Epithelial cell of proximal tubule (primary cell): ENCODE data around the gene TRAF5. TPM values are rescaled to one million over a fixed set of nuclear protein-coding genes. Genes with fewer than 3 reads are reported as not detected.
A peak's percentile ranks its signal among the peaks of the same experiment; 100 is the strongest.
"Not testable (repeated sequence)": the region's sequence is repeated elsewhere in the genome, so short reads cannot be mapped to it uniquely, and the experiment has no call there.

Experiments
- DNase-seq: peaks from one replicate; pipeline ENCODE4 v3.0.0-alpha.2; 2011; ENCODE audit warnings: low read depth
- H3K4me3 ChIP-seq: 2 replicates; pipeline ENCODE4 v1.5.1; 2011; ENCODE audit warnings: low read depth, mild to moderate bottlenecking, low read length
- total RNA-seq: library from RNA; depleted of rRNA; stranded (reverse); fragments of >200 nt; gene quantifications from 2 replicates; pipeline ENCODE4 v1.2.3, GENCODE V29; 2015
- TF ChIP-seq, protein P1 (sequence below): conservative IDR thresholded peaks from 2 replicates; pipeline ENCODE4 v1.5.1; 2012; ENCODE audit warnings: low read depth, mild to moderate bottlenecking, low read length

Gene TRAF5
- total RNA-seq, 1 donor from 2014 or later, result 6.4 TPM

DNA sequence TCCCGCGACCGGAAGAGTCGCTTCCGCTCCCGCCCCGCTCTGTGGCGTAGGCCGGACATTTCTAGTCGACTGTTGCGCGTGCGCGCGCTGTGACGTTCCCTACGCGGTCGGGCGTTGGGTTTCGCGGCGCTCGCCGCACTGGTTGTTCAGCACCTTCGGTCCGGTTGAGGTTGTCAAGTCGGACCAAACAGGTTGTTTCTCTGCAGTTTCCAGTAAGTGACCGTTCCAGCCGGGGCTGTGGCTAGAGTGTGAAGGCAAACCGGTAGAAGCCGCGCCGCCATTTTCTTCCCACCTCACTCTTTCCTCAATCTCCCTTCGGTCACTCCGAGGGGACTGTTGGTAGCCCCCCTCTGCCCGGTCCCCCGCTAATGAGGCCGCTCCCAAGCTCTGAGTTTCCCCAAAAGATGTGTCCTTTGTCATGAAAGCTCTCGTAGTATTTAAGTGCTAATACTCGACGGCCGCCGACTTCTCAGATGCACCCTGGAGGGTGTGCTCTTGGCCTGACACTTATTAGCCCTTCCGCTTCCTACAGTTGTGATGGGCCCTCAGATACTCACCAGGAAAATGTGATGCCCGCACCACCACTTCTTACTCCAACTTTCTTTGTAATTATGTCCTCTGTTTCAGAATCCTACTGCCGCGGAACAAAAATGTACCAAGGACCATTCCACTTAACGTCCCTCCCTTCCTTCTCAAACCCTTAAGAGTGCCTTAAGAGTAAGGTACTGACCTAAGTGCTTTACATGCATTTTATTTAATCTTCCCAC, 56.3 kb downstream of the TRAF5 start:
- TF ChIP-seq, protein P1, sequence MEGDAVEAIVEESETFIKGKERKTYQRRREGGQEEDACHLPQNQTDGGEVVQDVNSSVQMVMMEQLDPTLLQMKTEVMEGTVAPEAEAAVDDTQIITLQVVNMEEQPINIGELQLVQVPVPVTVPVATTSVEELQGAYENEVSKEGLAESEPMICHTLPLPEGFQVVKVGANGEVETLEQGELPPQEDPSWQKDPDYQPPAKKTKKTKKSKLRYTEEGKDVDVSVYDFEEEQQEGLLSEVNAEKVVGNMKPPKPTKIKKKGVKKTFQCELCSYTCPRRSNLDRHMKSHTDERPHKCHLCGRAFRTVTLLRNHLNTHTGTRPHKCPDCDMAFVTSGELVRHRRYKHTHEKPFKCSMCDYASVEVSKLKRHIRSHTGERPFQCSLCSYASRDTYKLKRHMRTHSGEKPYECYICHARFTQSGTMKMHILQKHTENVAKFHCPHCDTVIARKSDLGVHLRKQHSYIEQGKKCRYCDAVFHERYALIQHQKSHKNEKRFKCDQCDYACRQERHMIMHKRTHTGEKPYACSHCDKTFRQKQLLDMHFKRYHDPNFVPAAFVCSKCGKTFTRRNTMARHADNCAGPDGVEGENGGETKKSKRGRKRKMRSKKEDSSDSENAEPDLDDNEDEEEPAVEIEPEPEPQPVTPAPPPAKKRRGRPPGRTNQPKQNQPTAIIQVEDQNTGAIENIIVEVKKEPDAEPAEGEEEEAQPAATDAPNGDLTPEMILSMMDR, result no peak
- H3K4me3 ChIP-seq, result peak overlapping the region; percentile 65
- peak; percentile 62 for DNase-seq

DNA sequence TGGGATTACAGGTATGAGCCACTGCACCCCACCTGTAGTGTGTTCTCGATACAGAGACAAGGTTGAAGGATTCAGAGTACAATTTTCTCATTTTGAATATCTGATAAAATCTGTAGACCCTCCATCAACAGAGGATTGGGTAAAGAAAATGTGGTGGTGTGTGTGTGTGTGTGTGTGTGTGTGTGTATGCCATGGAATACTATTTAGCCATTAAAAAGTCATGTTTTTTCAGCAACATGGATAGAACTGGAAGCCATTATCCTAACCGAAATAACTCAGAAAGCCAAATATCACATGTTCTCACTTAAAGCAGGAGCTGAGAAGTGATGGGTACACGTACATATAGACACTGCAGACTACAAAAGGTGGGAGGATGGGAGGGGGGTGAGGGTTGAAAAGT, 57.9 kb downstream of the TRAF5 start:
- no peak overlapping the region for H3K4me3 ChIP-seq
- TF ChIP-seq, protein P1, result no peak
- DNase-seq, result no peak

DNA sequence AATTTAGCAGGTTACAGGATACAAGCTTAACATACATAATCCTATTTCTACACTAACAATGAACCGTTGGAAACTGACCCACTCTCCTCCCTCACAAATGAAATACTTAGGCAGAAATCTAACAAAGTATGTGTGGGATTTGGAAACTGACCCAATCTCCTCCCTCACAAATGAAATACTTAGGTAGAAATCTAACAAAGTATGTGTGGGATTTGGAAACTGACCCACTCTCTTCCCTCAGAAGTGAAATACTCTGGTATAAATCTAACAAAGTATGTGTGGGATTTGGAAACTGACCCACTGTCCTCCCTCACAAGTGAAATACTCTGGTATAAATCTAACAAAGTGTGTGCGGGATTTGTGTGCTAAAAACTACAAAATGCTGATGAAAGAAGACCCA, 60.3 kb downstream of the TRAF5 start:
- TF ChIP-seq, protein P1, result no peak
- no peak for DNase-seq
- H3K4me3 ChIP-seq, result no peak overlapping the region

DNA sequence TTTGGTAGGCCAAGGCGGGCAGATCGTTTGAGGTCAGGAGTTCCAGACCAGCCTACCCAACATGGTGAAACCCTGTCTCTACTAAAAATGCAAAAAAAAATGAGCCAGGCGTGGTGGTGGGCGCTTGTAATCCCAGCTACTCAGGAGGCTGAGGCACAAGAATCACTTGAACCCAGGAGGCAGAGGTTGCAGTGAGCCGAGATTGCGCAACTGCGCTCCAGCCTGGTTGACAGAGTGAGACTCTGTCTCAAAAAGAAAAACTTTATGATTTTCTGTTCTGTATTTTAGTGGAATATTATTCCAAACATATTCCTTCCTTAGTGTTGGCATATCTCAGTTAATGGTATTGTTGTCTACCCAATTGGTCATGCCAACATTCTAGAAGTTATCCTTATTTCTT, 64.2 kb downstream of the TRAF5 start:
- DNase-seq, H3K4me3 ChIP-seq: not testable (repeated sequence)

DNA sequence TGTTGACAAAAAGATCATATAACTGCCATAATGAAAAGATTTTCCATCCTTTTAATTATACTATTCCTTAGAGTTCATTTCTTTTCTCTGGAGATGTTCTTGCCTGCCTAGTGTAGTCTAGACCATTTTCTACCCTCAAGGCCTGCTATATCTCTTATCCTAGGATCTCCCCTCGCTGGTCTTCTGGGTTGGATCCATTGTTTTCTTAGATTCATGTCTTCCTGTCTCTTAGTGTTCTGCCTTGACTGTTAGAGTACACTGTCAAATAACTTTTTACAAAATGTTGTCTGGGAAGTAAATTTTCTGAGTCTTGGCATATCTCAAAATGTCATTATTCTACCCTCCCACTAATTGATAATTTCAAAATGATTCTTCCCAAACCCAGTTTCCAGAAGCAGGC, 66.6 kb downstream of the TRAF5 start:
- no peak overlapping the region for H3K4me3 ChIP-seq
- TF ChIP-seq, protein P1, result no peak
- no peak for DNase-seq

DNA sequence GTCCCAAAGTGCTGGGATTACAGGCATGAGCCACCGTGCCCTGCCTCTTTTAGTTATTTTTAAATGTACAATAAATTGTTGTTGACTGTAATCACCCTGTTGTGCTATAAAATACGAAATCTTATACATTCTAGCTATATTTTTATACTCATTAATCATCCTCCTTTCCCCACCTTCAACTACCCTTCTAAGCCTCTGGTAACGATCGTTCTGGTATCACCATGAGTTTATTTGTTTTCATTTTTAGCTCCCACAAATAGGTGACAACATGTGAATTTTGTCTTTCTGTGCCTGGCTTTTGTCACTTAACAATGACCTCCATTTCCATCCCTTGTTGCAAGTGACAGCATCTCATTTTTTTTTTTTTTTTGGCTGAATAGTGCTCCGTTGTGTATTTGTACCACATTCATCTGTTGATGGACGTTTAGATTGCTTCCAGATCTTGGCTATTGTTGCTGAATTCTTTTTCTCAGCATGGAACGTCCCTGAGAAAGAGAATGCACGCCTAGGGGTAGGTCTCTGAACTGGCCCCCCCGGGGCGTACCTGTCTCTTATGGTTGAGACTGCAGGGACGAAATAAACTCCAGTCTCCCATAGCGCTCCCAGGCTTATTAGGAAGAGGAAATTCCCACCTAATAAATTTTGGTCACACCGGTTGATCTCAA, 71.8 kb downstream of the TRAF5 start:
- not testable (repeated sequence) for H3K4me3 ChIP-seq, DNase-seq

DNA sequence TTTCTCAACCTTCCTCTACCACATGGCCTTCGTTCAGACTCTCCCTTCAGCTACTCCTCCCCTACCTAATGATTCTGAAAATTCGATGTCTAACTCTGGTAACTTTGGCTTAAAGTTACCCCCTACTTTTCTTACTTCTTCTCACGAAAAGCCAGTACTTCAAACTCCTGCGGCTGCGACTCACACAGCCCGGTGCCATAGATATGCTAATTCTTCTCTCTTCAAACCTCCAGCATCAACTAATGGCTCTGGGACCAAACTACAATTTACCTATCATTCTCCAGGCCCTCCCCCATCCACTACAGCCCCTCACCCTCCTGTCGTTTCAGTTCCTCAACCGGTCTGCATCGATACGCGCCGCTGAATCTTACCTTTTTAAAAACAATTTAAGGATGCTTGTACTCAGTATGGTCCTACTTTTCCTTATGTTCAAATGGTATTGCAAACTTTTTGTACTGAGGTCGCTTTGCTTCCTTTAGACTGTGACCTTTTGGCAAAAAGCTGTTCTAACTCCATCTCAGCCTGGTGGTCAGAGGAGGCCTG, 73.3 kb downstream of the TRAF5 start:
- H3K4me3 ChIP-seq, DNase-seq: not testable (repeated sequence)

DNA sequence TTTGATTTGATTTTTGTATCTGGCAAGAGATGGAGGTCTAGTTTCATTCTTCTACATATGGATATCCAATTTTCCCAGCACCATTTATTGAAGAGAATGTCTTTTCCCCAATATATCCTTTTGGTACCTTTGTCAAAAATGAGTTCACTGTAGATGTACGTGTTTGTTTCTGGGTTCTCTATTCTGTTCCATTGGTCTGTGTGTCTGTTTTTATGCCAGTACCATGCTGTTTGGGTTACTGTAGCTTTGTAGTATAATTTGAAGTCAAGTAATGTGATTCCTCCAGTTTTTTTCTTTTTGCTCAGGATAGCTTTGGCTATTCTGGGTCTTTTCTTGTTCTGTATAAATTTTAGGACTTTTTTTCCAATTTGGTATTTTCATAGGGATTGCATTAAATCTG, 75.1 kb downstream of the TRAF5 start:
- not testable (repeated sequence) for DNase-seq, H3K4me3 ChIP-seq

DNA sequence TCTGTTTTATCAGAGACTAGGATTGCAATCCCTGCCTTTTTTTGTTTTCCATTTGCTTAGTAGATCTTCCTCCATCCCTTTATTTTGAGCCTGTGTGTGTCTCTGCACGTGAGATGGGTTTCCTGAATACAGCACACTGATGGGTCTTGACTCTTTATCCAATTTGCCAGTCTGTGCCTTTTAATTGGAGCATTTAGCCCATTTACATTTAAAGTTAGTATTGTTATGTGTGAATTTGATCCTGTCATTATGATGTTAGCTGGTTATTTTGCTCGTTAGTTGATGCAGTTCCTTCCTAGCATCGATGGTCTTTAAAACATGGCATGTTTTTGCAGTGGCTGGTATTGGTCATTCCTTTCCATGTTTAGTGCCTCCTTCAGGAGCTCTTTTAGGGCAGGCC, 79.5 kb downstream of the TRAF5 start:
- not testable (repeated sequence) for H3K4me3 ChIP-seq, DNase-seq

DNA sequence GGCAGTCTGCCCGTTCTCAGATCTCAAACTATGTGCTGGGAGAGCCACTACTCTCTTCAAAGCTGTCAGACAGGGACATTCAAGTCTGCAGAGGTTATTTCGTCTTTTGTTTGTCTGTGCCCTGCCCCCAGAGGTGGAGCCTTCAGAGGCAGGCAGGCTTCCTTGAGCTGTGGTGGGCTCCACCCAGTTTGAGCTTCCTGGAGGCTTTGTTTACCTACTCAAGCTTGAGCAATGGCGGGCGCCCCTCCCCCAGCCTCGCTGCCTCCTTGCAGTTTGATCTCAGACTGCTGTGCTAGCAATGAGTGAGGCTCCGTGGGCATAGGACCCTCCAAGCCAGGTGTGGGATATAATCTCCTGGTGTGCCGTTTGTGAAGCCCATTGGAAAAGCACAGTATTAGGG, 81.1 kb downstream of the TRAF5 start:
- DNase-seq, H3K4me3 ChIP-seq: not testable (repeated sequence)
